ENCODE results near the gene TCTA.

The TCTA gene

DNA sequence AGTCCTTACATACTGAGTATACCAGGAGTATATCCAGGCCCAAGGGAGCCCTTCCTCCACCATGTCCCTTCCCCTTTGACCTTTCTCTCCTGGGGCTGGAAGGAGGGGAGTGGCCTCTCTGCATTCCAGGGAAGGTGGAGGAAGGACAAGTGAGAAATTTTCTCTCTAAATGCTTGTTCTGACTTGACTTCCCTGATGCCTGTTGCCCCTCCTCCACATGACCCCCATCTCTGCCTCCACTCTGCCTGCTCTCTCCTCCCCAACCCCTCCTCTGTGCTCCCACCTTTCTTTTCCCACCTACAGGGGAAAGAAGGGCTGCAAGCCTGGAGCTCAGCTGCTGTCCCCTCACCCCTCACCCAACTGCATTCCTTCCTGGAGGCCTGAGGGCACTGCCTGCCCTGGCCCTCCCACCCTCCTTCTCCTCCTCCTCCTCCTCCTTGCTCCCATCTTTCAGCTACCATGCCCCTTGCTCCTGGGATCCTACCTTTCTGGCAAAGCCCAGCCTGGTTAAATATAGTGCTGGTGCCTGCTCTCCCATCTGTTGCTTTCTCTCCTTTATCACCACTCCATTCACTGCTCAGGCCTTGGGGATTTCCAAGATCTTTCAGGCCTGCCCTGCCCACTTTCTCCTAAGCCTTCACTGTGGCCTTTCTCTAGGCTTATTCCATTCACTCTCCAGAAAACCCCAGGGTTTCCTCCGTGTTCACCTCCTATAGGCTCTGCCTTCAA is 49.4 kb downstream of the TCTA start:
- DNase-seq = no peak

DNA sequence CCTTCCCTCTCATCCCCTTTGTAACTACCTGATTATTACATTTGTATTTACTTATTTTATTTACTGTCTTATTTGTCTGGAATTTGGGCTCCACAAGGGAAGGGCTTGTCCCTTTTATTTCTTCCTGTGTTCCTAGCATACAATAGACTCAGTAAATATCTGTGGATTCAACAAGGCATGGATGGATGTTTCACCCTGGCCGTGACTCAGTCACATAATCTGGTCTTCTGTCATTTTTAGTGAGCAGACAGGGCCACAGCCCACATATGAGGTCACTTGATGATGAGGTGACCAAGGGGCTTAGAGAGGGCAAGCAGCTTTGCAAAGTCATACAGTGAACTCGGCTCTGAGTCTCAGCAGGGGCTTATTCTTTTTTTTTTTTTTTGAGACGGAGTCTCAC is 50.0 kb downstream of the TCTA start:
- DNase-seq = no peak

DNA sequence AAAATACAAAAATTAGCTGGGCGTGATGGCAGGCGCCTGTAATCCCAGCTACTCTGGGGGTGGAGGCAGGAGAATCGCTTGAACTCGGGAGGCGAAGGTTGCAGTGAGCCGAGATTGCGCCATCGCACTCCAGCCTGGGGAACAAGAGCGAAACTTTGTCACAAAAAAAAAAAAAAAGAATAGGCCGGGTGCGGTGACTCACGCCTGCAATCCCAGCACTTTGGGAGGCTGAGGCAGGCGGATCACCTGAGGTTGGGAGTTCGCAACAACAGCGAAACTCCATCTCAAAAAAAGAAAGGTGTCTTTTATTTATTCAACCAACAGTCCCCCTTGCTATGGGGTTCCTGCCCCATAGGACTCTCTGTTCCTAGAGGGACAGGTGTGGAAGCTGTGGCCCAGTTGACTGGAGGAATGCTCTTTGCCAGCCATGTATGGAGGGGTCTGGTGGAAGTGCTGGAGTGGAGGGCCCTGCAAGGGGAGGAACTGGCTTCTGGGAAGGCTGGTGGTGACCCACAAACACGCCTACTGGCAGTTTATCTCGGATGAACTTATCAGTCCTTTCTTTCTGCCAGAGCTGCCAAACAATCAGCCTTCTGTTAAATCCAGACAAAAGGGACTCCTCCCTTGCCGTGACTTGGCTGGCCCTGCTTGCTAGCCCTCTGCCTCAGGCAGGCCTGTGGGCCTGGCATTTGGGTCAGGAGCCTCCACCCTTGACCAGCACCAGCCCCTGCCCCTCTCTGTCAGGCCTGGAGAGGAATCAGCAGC is 53.2 kb downstream of the TCTA start:
- no peak for DNase-seq
